ENCODE results near the gene MAN2B2.
A peak's percentile ranks its signal among the peaks of the same experiment; 100 is the strongest.

MAN2B2 gene

GRCh38 chr4:6595897-6596537 is 21.0 kb downstream of the MAN2B2 start:
- no peak for DNase-seq

GRCh38 chr4:6596948-6597347 is 22.0 kb downstream of the MAN2B2 start:
- DNase-seq, result no peak

GRCh38 chr4:6598127-6598526 is 23.1 kb downstream of the MAN2B2 start:
- no peak for DNase-seq

- DNase-seq, result no peak
Observed at GRCh38 chr4:6598641-6599040, 23.7 kb downstream of the MAN2B2 start.

GRCh38 chr4:6601661-6602250 is 26.8 kb downstream of the MAN2B2 start:
- DNase-seq, result no peak

- no peak for DNase-seq
Observed at GRCh38 chr4:6602289-6602688, 27.3 kb downstream of the MAN2B2 start.

GRCh38 chr4:6603128-6603527 is 28.1 kb downstream of the MAN2B2 start:
- no peak for DNase-seq

- DNase-seq, result no peak
Observed at GRCh38 chr4:6605114-6605513, 30.1 kb downstream of the MAN2B2 start.

- DNase-seq, result no peak
Observed at GRCh38 chr4:6605605-6606004, 30.6 kb downstream of the MAN2B2 start.

- DNase-seq, result no peak
Observed at GRCh38 chr4:6606465-6607235, 31.7 kb downstream of the MAN2B2 start.

- DNase-seq, result no peak
Observed at GRCh38 chr4:6607368-6608055, 32.5 kb downstream of the MAN2B2 start.

GRCh38 chr4:6608758-6609414 is 33.9 kb downstream of the MAN2B2 start:
- no peak for DNase-seq

- peak; percentile 46 for DNase-seq
Observed at GRCh38 chr4:6609415-6610079, 34.6 kb downstream of the MAN2B2 start.

- DNase-seq, result no peak
Observed at GRCh38 chr4:6610856-6611430, 36.0 kb downstream of the MAN2B2 start.

GRCh38 chr4:6612961-6613675 is 38.1 kb downstream of the MAN2B2 start:
- no peak for DNase-seq

- DNase-seq, result no peak
Observed at GRCh38 chr4:6613676-6614651, 39.0 kb downstream of the MAN2B2 start.

- DNase-seq, result no peak
Observed at GRCh38 chr4:6614701-6615230, 39.8 kb downstream of the MAN2B2 start.

GRCh38 chr4:6616087-6616995 is 41.4 kb downstream of the MAN2B2 start:
- no peak for DNase-seq

- no peak for DNase-seq
Observed at GRCh38 chr4:6617246-6617645, 42.3 kb downstream of the MAN2B2 start.
